Measurements from ENCODE around the gene TENT5C.

TENT5C gene

DNA sequence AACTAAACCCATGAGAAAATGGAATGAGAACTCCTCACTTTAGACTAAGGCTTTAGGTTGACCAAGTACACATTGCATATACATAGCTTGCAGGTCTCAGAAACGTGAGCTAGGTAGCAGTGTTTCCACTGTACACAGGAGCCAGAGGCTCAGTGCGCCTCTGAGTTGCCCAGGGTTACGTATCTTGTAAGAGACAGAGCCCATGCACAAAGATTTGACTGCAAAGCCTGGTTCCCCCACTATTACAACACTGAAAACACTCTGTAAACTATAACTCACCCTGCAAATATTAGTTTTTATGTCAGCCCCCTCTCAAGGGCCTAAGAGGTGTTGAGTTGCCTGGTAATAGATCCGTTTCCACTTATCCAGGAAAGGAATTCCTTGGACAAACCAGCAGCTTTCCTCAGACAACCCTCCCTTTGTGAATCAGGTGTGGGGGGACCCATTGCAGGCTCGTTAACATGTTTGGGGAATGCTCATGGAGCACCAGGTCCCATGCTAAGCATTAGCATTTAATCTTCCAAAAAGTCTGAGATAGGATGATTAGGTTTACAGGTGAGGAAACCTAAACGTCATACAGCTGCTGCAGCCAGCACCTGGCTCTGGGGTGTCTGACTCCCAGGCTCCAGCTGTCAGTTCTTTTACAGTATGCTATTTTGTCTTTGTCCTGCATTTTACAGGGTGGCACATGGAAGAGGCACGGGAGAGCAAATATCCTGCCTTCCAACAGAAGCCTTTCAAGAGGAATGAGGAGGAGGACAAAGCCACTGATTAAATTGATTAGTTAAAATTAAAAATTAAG, 25.7 kb downstream of the TENT5C start:
- TF ChIP-seq, protein P1, sequence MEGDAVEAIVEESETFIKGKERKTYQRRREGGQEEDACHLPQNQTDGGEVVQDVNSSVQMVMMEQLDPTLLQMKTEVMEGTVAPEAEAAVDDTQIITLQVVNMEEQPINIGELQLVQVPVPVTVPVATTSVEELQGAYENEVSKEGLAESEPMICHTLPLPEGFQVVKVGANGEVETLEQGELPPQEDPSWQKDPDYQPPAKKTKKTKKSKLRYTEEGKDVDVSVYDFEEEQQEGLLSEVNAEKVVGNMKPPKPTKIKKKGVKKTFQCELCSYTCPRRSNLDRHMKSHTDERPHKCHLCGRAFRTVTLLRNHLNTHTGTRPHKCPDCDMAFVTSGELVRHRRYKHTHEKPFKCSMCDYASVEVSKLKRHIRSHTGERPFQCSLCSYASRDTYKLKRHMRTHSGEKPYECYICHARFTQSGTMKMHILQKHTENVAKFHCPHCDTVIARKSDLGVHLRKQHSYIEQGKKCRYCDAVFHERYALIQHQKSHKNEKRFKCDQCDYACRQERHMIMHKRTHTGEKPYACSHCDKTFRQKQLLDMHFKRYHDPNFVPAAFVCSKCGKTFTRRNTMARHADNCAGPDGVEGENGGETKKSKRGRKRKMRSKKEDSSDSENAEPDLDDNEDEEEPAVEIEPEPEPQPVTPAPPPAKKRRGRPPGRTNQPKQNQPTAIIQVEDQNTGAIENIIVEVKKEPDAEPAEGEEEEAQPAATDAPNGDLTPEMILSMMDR (conservative IDR thresholded peaks at IDR 0.05): no peak
- no peak for TF ChIP-seq ZFX (IDR thresholded peaks at IDR 0.05)
- H3K27ac ChIP-seq: no peak overlapping the region

GRCh38 chr1:117632269-117633067, 26.6 kb downstream of the TENT5C start:
- H3K27ac ChIP-seq: no peak overlapping the region
- TF ChIP-seq, protein P1 (conservative IDR thresholded peaks at IDR 0.05): no peak
- TF ChIP-seq ZFX (IDR thresholded peaks at IDR 0.05): no peak

GRCh38 chr1:117633068-117633345, 27.2 kb downstream of the TENT5C start:
- TF ChIP-seq, protein P1 (conservative IDR thresholded peaks at IDR 0.05): no peak
- no peak for TF ChIP-seq ZFX (IDR thresholded peaks at IDR 0.05)
- no peak overlapping the region for H3K27ac ChIP-seq

- H3K27ac ChIP-seq: no peak overlapping the region
- TF ChIP-seq, protein P1 (conservative IDR thresholded peaks at IDR 0.05): no peak
These were observed 27.6 kb downstream of the TENT5C start for GRCh38 chr1:117633423-117633822.

- H3K27ac ChIP-seq: no peak overlapping the region
- TF ChIP-seq, protein P1 (conservative IDR thresholded peaks at IDR 0.05): no peak
- no peak for TF ChIP-seq ZFX (IDR thresholded peaks at IDR 0.05)
These were observed 28.1 kb downstream of the TENT5C start for GRCh38 chr1:117633936-117634335.

DNA sequence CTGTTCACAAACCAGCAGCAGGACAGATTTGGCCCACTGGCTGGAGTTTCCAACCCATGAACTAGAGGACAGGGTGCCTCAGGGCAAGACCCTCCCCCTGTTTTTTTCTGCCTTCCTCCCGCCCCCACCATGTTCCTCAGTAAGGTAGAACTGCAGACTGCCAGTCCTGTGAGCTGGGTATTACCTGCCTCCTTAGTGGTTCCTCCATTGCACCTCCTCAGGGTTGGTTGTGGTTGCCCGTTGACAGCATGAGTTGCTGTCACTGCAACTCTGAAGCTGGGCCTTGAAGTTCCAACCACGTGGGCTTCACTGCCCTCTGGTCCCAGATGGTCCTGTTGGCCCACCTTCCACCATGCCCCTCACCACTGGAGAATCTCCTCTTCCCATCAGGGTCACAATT, 28.8 kb downstream of the TENT5C start:
- H3K27ac ChIP-seq: no peak overlapping the region

GRCh38 chr1:117635805-117636204, 30.0 kb downstream of the TENT5C start:
- TF ChIP-seq ZFX (IDR thresholded peaks at IDR 0.05): no peak
- TF ChIP-seq, protein P1 (conservative IDR thresholded peaks at IDR 0.05): no peak
- no peak overlapping the region for H3K27ac ChIP-seq

More for the DNA sequence above, 28.8 kb downstream of the TENT5C start:
- TF ChIP-seq, protein P1 (conservative IDR thresholded peaks at IDR 0.05): no peak
- no peak for TF ChIP-seq ZFX (IDR thresholded peaks at IDR 0.05)

Data from C4-2B (cell line).